ENCODE results near the gene ZBTB16.

GRCh38 chr11:114109206-114110090 lies 49.9 kb downstream of the ZBTB16 start:
- TF ChIP-seq POLR2AphosphoS5 (IDR thresholded peaks at IDR 0.05; ENCODE audit: borderline replicate concordance, low read depth, low read length) = no peak
- TF ChIP-seq EZH2 (IDR thresholded peaks at IDR 0.05) = no peak
